ENCODE measurements around the gene CCDC12. TPM values are rescaled to one million over a fixed set of nuclear protein-coding genes. Genes with fewer than 3 reads are reported as not detected.
A peak's percentile ranks its signal among the peaks of the same experiment; 100 is the strongest.

Gene CCDC12
- total and polyA plus RNA-seq, 9 of the 15 experiments (the other 6 are each of a cell fraction or from before 2014, with no cell fraction given) = 8.9 to 201 (median 86.9) TPM

GRCh38 chr3:47004369-47005211 is 28.0 kb upstream of the CCDC12 start:
- Histone ChIP-seq H3K27me3 (ENCODE audit: control insufficient read depth in 2 of 2, insufficient read depth in 2 of 2, low read length in 2 of 2) (no peaks in the 10 kb centered on the region), H3K9me1 (ENCODE audit: control insufficient read depth, insufficient read depth, low read length) (no peaks in the 10 kb centered on the region), H3K79me2 (ENCODE audit: control insufficient read depth, insufficient read depth, low read length) (no peaks in the 10 kb centered on the region), H3K4me3 (no peak overlapping the region), H3K9ac (ENCODE audit: insufficient read depth in 1 of 2, low read depth in 2 of 2, low read length in 2 of 2) (0 out of 4 replicates have a peak overlapping the region, but pooled peaks of 1 of the 2 experiments have one; percentile 15), H3K4me1 (replicated peaks in 1 of 2; ENCODE audit: control insufficient read depth in 2 of 2, insufficient read depth in 2 of 2, low read length in 2 of 2) (peaks cover 0 to 31% of the 10 kb centered on the region in 2 experiments; a peak in 1 of 5 replicates), H3K27ac (ENCODE audit: extremely low read depth, low read depth, low read length) (no peak overlapping the region), H4K20me1 (replicated peaks; ENCODE audit: control insufficient read depth, insufficient read depth, low read length) (0 out of 2 replicates have a peak, but pooled peaks cover 3% of the 10 kb centered on the region), H3K9me3 (replicated peaks; ENCODE audit: control insufficient read depth, insufficient read depth, low read depth, low read length) (no peaks in the 10 kb centered on the region), H3K36me3 (ENCODE audit: control insufficient read depth, insufficient read depth, low read length) (peaks cover 98% of the 10 kb centered on the region), H3K4me2 (ENCODE audit: insufficient read depth, low read length) (no peak overlapping the region), H2AFZ (ENCODE audit: low read depth, low read length) (no peak overlapping the region)
- intact Hi-C loops (cut with micrococcal nuclease) (no loop called here), in situ Hi-C loops (cut with MboI) (no loop called here)
- no peak for DNase-seq (ENCODE audit: extremely low read depth in 1 of 4, low spot score in 3 of 4)
- 94% methylated on average over 16 of the region's 17 CpGs for WGBS (ENCODE audit: insufficient coverage, low coverage, missing lambda C conversion rate)
- ChIA-PET CTCF (ENCODE audit: low intra/inter-chr PET ratio) (no interaction called here), POLR2A (interaction anchor here (0.7 to 2.2 kb wide), 5 partner anchors 9 to 19 kb away, joined by 3 to 7 read pairs (median 4); no protein-coding TSS in a partner anchor)
- TF ChIP-seq HNRNPK (IDR thresholded peaks at IDR 0.05; ENCODE audit: low read depth, low read length, poor library complexity, severe bottlenecking) = no peak
- no peak for TF ChIP-seq LCOR (CRISPR knock-in tag; IDR thresholded peaks at IDR 0.05)
- TF ChIP-seq POLR2G (IDR thresholded peaks at IDR 0.05; ENCODE audit: low read depth, low read length) = 0 out of 2 replicates have a peak, but pooled peaks have one; percentile 1
- no TSS peak for BruUV-seq (replicated peaks)
- ATAC-seq = no peak
- FAIRE-seq = no peak
